Gastrocnemius medialis (tissue), 4 donors: ENCODE data around the gene SLC25A29.

Experiments
- CTCF ChIP-seq, 5 experiments: fragments of 450-650 bp in 3 of 5; fragments of 200-600 bp in 2 of 5; sonication (generic) in 2 of 5; IDR thresholded peaks in 4 of 5; conservative IDR thresholded peaks in 1 of 5; 1 replicate in 4 of 5; 2 replicates in 1 of 5; pipeline ENCODE4 v1.5.1; 2016 to 2019; ENCODE audit warnings: antibody characterized with exemption in 5 of 5, mild to moderate bottlenecking in 3 of 5, moderate library complexity in 3 of 5
- POLR2A ChIP-seq, 2 donors: fragments of 450-650 bp; IDR thresholded peaks; one replicate each; pipeline ENCODE4 v1.6.1; 2017; ENCODE audit warnings: antibody characterized with exemption in 2 of 2, mild to moderate bottlenecking in 2 of 2, moderate library complexity in 2 of 2

DNA sequence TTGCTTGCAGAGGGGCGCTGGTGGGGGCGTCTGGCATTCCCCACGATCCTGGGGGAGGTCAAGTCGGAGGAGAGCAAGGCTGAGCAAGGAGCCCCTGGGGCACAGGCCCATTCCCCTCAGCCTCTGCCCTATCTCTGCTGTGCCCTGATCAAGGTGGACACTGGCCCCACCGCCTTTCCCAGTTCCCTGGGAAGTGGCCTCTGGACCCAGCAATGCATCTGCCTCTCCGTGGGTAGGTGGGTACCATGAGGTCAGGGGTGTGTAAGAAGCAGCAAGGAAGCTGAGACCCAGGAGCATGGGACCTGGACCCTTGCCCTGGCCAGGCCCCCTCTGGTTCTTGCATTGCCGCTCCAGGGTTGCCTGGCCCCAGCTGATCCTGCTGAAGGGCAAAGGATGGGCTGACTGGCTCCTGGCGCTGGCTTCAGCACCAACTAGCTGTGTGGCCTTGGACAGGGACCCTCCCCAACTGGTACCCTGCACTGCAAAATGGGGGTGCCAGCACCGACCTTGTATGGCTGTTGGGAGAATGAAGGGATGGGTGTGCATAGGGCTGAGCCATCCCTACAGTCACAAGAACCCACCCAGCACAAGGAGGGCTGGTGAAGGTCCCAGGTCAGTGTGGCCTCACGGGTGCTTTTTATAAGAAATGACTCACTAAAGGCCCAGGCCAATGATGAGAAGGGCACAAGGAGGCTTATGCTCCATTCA lies 19.6 kb downstream of the SLC25A29 start:
- no peak for TF ChIP-seq CTCF (IDR thresholded peaks at IDR 0.05 in 4 of 5, conservative IDR thresholded peaks at IDR 0.05 in 1 of 5)
- TF ChIP-seq POLR2A (IDR thresholded peaks at IDR 0.05), result no peak
